ENCODE measurements around the gene NEK1. TPM values are rescaled to one million over a fixed set of nuclear protein-coding genes. Genes with fewer than 3 reads are reported as not detected.

The NEK1 gene
- total and polyA plus RNA-seq, 2 of the 8 experiments (the other 6 are each of a cell fraction or from before 2014, with no cell fraction given): 3.9 to 11.7 TPM

- no peak for TF ChIP-seq USF2 (IDR thresholded peaks at IDR 0.05; ENCODE audit: low read length)
- no peak for TF ChIP-seq SP2 (IDR thresholded peaks at IDR 0.05; ENCODE audit: low read length)
- TF ChIP-seq JUN (IDR thresholded peaks at IDR 0.05; ENCODE audit: low read depth, low read length): no peak
- no peak for TF ChIP-seq SIRT6 (IDR thresholded peaks at IDR 0.05; ENCODE audit: low read length)
- no peak for TF ChIP-seq BCL11A (IDR thresholded peaks at IDR 0.05; ENCODE audit: low read depth in 2 of 2, low read length in 2 of 2)
- no peak for TF ChIP-seq ZNF274 (IDR thresholded peaks at IDR 0.05; ENCODE audit: borderline replicate concordance, extremely low read depth, low read length)
- no peak for TF ChIP-seq HDAC2 (IDR thresholded peaks at IDR 0.05; ENCODE audit: borderline replicate concordance in 1 of 2, low read depth in 2 of 2, low read length in 2 of 2)
- TF ChIP-seq EP300 (IDR thresholded peaks at IDR 0.05; ENCODE audit: borderline replicate concordance in 1 of 2, low read depth in 2 of 2, low read length in 2 of 2): no peak
- TF ChIP-seq POLR2A (IDR thresholded peaks at IDR 0.05; ENCODE audit: control extremely low read depth in 1 of 2, low read depth in 2 of 2, low read length in 2 of 2): no peak
Observed at GRCh38 chr4:169617306-169617705, 4.9 kb upstream of the NEK1 start (continued).
